ENCODE results near the gene IGF2BP2. TPM values are rescaled to one million over a fixed set of nuclear protein-coding genes. Genes with fewer than 3 reads are reported as not detected.

The IGF2BP2 gene
- total and polyA plus RNA-seq, 2 donors (not counting 1 experiment from before 2014, with no cell fraction given), result 0.01 TPM; not detected in 1

GRCh38 chr3:185729337-185730055, 95.3 kb downstream of the IGF2BP2 start:
- H4K20me1 ChIP-seq (ENCODE audit: control insufficient read depth, insufficient read depth, low read length, poor library complexity, severe bottlenecking), result no peaks in the 10 kb centered on the region
- intact Hi-C loops (cut with micrococcal nuclease), result no loop called here
- no peaks in the 10 kb centered on the region for H3K79me2 ChIP-seq (ENCODE audit: control insufficient read depth, insufficient read depth, low read length)
- Mint-ChIP-seq H3K4me3 (no peak overlapping the region), H3K9me3 (ENCODE audit: insufficient read depth) (no peaks in the 10 kb centered on the region), H3K4me1 (no peaks in the 10 kb centered on the region), H3K27ac (no peak overlapping the region), H3K27me3 (peaks cover 19% of the 10 kb centered on the region)
- no peak for ATAC-seq (ENCODE audit: low read depth)
- H3K27ac ChIP-seq (ENCODE audit: low read length in 2 of 2), result no peak overlapping the region
- DNase-seq, result no peak
- H3K27me3 ChIP-seq (replicated peaks in 1 of 4; ENCODE audit: control extremely low read depth in 1 of 4, control insufficient read depth in 3 of 4, insufficient read depth in 4 of 4, low read length in 3 of 4), result peaks cover 0 to 2% (median 0%) of the 10 kb centered on the region in 4 experiments
- ChIA-PET POLR2A (no interaction called here), CTCF (no interaction called here)
- no peaks in the 10 kb centered on the region for H3K4me1 ChIP-seq (ENCODE audit: control insufficient read depth in 2 of 2, insufficient read depth in 2 of 2, low read length in 2 of 2)
- no peak overlapping the region for H3K9ac ChIP-seq (ENCODE audit: low read length)
- H3K4me2 ChIP-seq (replicated peaks; ENCODE audit: low read depth, low read length, poor library complexity, severe bottlenecking), result no peak overlapping the region
- 100% methylated on average over 1 of the region's 7 CpGs for WGBS (ENCODE audit: insufficient coverage)
- H2AFZ ChIP-seq (ENCODE audit: insufficient read depth, low read depth, low read length, poor library complexity, severe bottlenecking), result no peak overlapping the region
- TF ChIP-seq EZH2 (IDR thresholded peaks at IDR 0.05; ENCODE audit: borderline replicate concordance, insufficient read depth, low read depth, low read length, poor library complexity, severe bottlenecking), result no peak
- TF ChIP-seq, protein P1, sequence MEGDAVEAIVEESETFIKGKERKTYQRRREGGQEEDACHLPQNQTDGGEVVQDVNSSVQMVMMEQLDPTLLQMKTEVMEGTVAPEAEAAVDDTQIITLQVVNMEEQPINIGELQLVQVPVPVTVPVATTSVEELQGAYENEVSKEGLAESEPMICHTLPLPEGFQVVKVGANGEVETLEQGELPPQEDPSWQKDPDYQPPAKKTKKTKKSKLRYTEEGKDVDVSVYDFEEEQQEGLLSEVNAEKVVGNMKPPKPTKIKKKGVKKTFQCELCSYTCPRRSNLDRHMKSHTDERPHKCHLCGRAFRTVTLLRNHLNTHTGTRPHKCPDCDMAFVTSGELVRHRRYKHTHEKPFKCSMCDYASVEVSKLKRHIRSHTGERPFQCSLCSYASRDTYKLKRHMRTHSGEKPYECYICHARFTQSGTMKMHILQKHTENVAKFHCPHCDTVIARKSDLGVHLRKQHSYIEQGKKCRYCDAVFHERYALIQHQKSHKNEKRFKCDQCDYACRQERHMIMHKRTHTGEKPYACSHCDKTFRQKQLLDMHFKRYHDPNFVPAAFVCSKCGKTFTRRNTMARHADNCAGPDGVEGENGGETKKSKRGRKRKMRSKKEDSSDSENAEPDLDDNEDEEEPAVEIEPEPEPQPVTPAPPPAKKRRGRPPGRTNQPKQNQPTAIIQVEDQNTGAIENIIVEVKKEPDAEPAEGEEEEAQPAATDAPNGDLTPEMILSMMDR (IDR thresholded peaks at IDR 0.05), result no peak
- no peaks in the 10 kb centered on the region for H3K36me3 ChIP-seq (replicated peaks in 1 of 2; ENCODE audit: control extremely low read depth in 1 of 2, control insufficient read depth in 1 of 2, extremely low read depth in 1 of 2, insufficient read depth in 2 of 2, low read length in 1 of 2)
- no peak overlapping the region for H3K4me3 ChIP-seq (ENCODE audit: control extremely low read depth in 1 of 5, extremely low read depth in 1 of 5, insufficient read depth in 1 of 5, low read depth in 2 of 5, low read length in 4 of 5)
- no peaks in the 10 kb centered on the region for H3K9me3 ChIP-seq (ENCODE audit: control extremely low read depth in 1 of 3, control insufficient read depth in 2 of 3, insufficient read depth in 1 of 3, low read length in 2 of 3)

GRCh38 chr3:185728630-185729336, 96.1 kb downstream of the IGF2BP2 start:
- H3K9me3 ChIP-seq (ENCODE audit: control extremely low read depth in 1 of 3, control insufficient read depth in 2 of 3, insufficient read depth in 1 of 3, low read length in 2 of 3), result no peaks in the 10 kb centered on the region
- Mint-ChIP-seq H3K4me1 (no peaks in the 10 kb centered on the region), H3K27me3 (peaks cover 20% of the 10 kb centered on the region), H3K27ac (no peak overlapping the region), H3K9me3 (ENCODE audit: insufficient read depth) (no peaks in the 10 kb centered on the region), H3K4me3 (no peak overlapping the region)
- no peaks in the 10 kb centered on the region for H3K79me2 ChIP-seq (ENCODE audit: control insufficient read depth, insufficient read depth, low read length)
- no peaks in the 10 kb centered on the region for H3K36me3 ChIP-seq (replicated peaks in 1 of 2; ENCODE audit: control extremely low read depth in 1 of 2, control insufficient read depth in 1 of 2, extremely low read depth in 1 of 2, insufficient read depth in 2 of 2, low read length in 1 of 2)
- no peaks in the 10 kb centered on the region for H3K4me1 ChIP-seq (ENCODE audit: control insufficient read depth in 2 of 2, insufficient read depth in 2 of 2, low read length in 2 of 2)
- no peak overlapping the region for H3K27ac ChIP-seq (ENCODE audit: low read length in 2 of 2)
- ChIA-PET POLR2A (no interaction called here), CTCF (no interaction called here)
- WGBS (ENCODE audit: insufficient coverage), result 94% methylated on average over 3 of the region's 10 CpGs
- no peak overlapping the region for H3K9ac ChIP-seq (ENCODE audit: low read length)
- no peak overlapping the region for H3K4me3 ChIP-seq (ENCODE audit: control extremely low read depth in 1 of 5, extremely low read depth in 1 of 5, insufficient read depth in 1 of 5, low read depth in 2 of 5, low read length in 4 of 5)
- no peaks in the 10 kb centered on the region for H4K20me1 ChIP-seq (ENCODE audit: control insufficient read depth, insufficient read depth, low read length, poor library complexity, severe bottlenecking)
- H2AFZ ChIP-seq (ENCODE audit: insufficient read depth, low read depth, low read length, poor library complexity, severe bottlenecking), result no peak overlapping the region
- no peak for ATAC-seq (ENCODE audit: low read depth)
- intact Hi-C loops (cut with micrococcal nuclease), result no loop called here
- TF ChIP-seq, protein P1 (IDR thresholded peaks at IDR 0.05), result no peak
- no peak for TF ChIP-seq EZH2 (IDR thresholded peaks at IDR 0.05; ENCODE audit: borderline replicate concordance, insufficient read depth, low read depth, low read length, poor library complexity, severe bottlenecking)
- H3K4me2 ChIP-seq (replicated peaks; ENCODE audit: low read depth, low read length, poor library complexity, severe bottlenecking), result no peak overlapping the region
- DNase-seq, result no peak
- H3K27me3 ChIP-seq (replicated peaks in 1 of 4; ENCODE audit: control extremely low read depth in 1 of 4, control insufficient read depth in 3 of 4, insufficient read depth in 4 of 4, low read length in 3 of 4), result peaks cover 0 to 2% (median 0%) of the 10 kb centered on the region in 4 experiments
